Endothelial cell of umbilical vein (primary cell): ENCODE results near the gene IQGAP3.

ENCODE experiments used
- CTCF ChIP-seq, 2 donors: IDR thresholded peaks; 1 replicate in 1 of 2; 2 replicates in 1 of 2; pipeline ENCODE4 v1.5.1; 2011; ENCODE audit warnings: low read length in 2 of 2, mild to moderate bottlenecking in 2 of 2, moderate library complexity in 2 of 2, control low read depth in 1 of 2, inconsistent platforms in 1 of 2, low read depth in 1 of 2; ENCODE audit not compliant: insufficient read depth in 1 of 2; ENCODE audit errors: extremely low read depth in 1 of 2
- EZH2 ChIP-seq: IDR thresholded peaks from 2 replicates; pipeline ENCODE4 v1.6.1; 2012; ENCODE audit warnings: borderline replicate concordance, low read depth, mild to moderate bottlenecking, moderate library complexity, low read length, inconsistent platforms; ENCODE audit not compliant: severe bottlenecking
- FOS ChIP-seq: IDR thresholded peaks from 2 replicates; pipeline ENCODE4 v1.6.1; 2011; ENCODE audit warnings: mild to moderate bottlenecking, low read length, moderate library complexity, borderline replicate concordance; ENCODE audit not compliant: insufficient read depth
- GATA2 ChIP-seq: IDR thresholded peaks from 2 replicates; pipeline ENCODE4 v1.7.0; 2011; ENCODE audit warnings: low read depth, mild to moderate bottlenecking, moderate library complexity, mixed read lengths, low read length; ENCODE audit not compliant: insufficient read length, insufficient read depth
- JUN ChIP-seq: IDR thresholded peaks from 2 replicates; pipeline ENCODE4 v1.6.1; 2011; ENCODE audit warnings: borderline replicate concordance, low read depth; ENCODE audit not compliant: insufficient read length, insufficient read depth
- MAX ChIP-seq: IDR thresholded peaks from 2 replicates; pipeline ENCODE4 v1.6.1; 2011; ENCODE audit not compliant: insufficient read depth, insufficient read length
- MYC ChIP-seq: IDR thresholded peaks from one replicate; pipeline ENCODE4 v1.6.1; 2011; ENCODE audit warnings: mild to moderate bottlenecking, low read depth, low read length
- POLR2A ChIP-seq: IDR thresholded peaks from 2 replicates; pipeline ENCODE4 v1.6.1; 2012; ENCODE audit warnings: low read depth, mild to moderate bottlenecking, control low read depth, low read length
- POLR2AphosphoS5 ChIP-seq: IDR thresholded peaks from 2 replicates; pipeline ENCODE4 v1.6.1; 2012; ENCODE audit warnings: low read depth, mild to moderate bottlenecking, control low read depth, low read length, moderate library complexity; ENCODE audit not compliant: insufficient read depth

- TF ChIP-seq CTCF (IDR thresholded peaks at IDR 0.05; ENCODE audit: extremely low read depth in 1 of 2, insufficient read depth in 1 of 2, low read depth in 1 of 2, low read length in 2 of 2) (no peak), EZH2 (no peak), POLR2A (no peak), POLR2AphosphoS5 (no peak), MAX (no peak), MYC (no peak), FOS (no peak), JUN (no peak), GATA2 (no peak)
Observed at GRCh38 chr1:156572663-156573018, 276 bp upstream of the IQGAP3 start.
